H1 (cell line): ENCODE data around the gene TMEM150A. TPM values are rescaled to one million over a fixed set of nuclear protein-coding genes. Genes with fewer than 3 reads are reported as not detected.

Experiments
- ATF2 ChIP-seq: IDR thresholded peaks from 2 replicates; pipeline ENCODE4 v1.6.1; 2012; ENCODE audit warnings: low read length, inconsistent platforms
- JUN ChIP-seq: IDR thresholded peaks from 2 replicates; pipeline ENCODE4 v1.6.1; 2011; ENCODE audit warnings: low read depth, mild to moderate bottlenecking, improper control_type of control experiment, low read length
- KDM4A ChIP-seq: IDR thresholded peaks from one replicate; pipeline ENCODE4 v1.7.1; 2012; ENCODE audit warnings: low read depth, mild to moderate bottlenecking, moderate library complexity, low read length, inconsistent platforms; ENCODE audit not compliant: severe bottlenecking
- SRF ChIP-seq: IDR thresholded peaks from 2 replicates; pipeline ENCODE4 v1.6.1; 2011; ENCODE audit warnings: mild to moderate bottlenecking, low read depth, low read length, moderate library complexity
- USF2 ChIP-seq: IDR thresholded peaks from 2 replicates; pipeline ENCODE4 v1.6.1; 2011; ENCODE audit warnings: low read length, improper control_type of control experiment
- polyA plus RNA-seq, 7 experiments: library from polyadenylated mRNA; depleted of rRNA in 3 of 7; stranded (reverse) in 5 of 7; unstranded in 2 of 7; fragments of >200 nt in 5 of 7; fragments of 200-250 nt in 2 of 7; gene quantifications; 1 replicate in 5 of 7; 2 replicates in 1 of 7; 4 replicates in 1 of 7; pipeline versions ENCODE4 v1.2.1 to v1.2.3, GENCODE V29; 2011 to 2013; ENCODE audit warnings: missing spikeins in 2 of 7, mixed read lengths in 2 of 7
- total RNA-seq: library from RNA; stranded (reverse); fragmentation: NEBNext Ultra II Directional; extraction: Animal tissue kit (Norgen Biotek cat#: 25700); gene quantifications from 2 replicates; pipeline ENCODE4 v1.2.1, GENCODE V29; 2021
- TF ChIP-seq, protein P1 (sequence below): IDR thresholded peaks from 2 replicates; pipeline ENCODE4 v1.6.1; 2012; ENCODE audit warnings: inconsistent platforms

TMEM150A gene
- total and polyA plus RNA-seq, 2 of the 8 experiments (the other 6 are each of a cell fraction or from before 2014, with no cell fraction given) = 19.8 to 29.9 TPM

DNA sequence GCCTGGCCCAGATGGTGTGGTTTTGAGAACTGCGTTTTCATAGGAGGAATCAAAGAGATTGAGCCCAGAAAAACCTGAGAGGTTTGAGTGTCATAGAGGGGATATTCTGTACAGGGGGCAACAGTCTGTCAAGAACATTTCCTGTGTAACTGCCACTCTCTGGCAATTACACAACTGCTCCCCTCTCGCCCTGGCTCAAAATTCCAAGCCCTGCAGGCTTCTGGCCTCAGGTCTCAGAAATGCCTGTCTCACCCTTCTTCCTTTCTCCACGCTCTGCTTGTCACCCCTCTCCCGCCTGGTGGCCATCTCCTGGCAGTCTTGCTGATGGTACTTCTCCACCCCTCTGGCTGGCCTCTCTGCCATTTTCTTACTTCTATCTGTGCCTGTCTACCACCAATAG, 14.3 kb downstream of the TMEM150A start (continued):
- no peak for TF ChIP-seq SRF
- no peak for TF ChIP-seq USF2
- no peak for TF ChIP-seq ATF2
- TF ChIP-seq, protein P1, sequence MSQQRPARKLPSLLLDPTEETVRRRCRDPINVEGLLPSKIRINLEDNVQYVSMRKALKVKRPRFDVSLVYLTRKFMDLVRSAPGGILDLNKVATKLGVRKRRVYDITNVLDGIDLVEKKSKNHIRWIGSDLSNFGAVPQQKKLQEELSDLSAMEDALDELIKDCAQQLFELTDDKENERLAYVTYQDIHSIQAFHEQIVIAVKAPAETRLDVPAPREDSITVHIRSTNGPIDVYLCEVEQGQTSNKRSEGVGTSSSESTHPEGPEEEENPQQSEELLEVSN = no peak
- TF ChIP-seq JUN = no peak
- TF ChIP-seq KDM4A = no peak
